ENCODE data around the gene SIRT2. TPM values are rescaled to one million over a fixed set of nuclear protein-coding genes. Genes with fewer than 3 reads are reported as not detected.
A peak's percentile ranks its signal among the peaks of the same experiment; 100 is the strongest.
"Not testable (repeated sequence)": the region's sequence is repeated elsewhere in the genome, so short reads cannot be mapped to it uniquely, and the experiment has no call there.

SIRT2 gene
- total RNA-seq, 4 donors from 2014 or later, result 108 to 154 (median 129) TPM

DNA sequence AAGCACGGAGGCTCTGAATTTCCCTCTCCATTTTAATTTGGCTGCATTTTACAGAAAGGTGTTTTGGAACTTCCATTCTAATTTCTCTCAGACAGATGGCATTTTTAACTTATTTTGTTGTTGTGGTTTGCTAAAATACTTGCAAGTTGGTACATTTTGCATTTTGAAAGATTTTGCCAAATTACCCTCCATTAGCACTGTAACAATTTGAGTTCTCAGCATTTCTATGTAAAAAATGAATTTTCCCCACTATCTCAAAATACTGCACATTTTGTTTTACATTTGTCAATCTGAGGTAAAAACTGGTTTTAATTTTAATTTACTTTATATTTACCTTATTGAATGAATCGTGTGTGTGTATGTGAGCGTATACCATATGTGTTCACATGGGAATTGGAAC lies 42.6 kb downstream of the SIRT2 start:
- Histone ChIP-seq H3K27me3 (no peaks in the 10 kb centered on the region), H3K27ac (peak overlapping the region in 2 of 4 donors; percentile 20 to 50), H3K9me3 (no peaks in the 10 kb centered on the region), H3K4me3 (no peak overlapping the region), H3K4me1 (peaks cover 0 to 11% (median 7%) of the 10 kb centered on the region in 4 donors), H3K36me3 (no peaks in the 10 kb centered on the region)
- DNase-seq (ENCODE audit: low spot score in 2 of 2), result no peak
- TF ChIP-seq EP300 (IDR thresholded peaks at IDR 0.05) (no peak), POLR2A (IDR thresholded peaks at IDR 0.05) (no peak)
- TF ChIP-seq, protein P1, sequence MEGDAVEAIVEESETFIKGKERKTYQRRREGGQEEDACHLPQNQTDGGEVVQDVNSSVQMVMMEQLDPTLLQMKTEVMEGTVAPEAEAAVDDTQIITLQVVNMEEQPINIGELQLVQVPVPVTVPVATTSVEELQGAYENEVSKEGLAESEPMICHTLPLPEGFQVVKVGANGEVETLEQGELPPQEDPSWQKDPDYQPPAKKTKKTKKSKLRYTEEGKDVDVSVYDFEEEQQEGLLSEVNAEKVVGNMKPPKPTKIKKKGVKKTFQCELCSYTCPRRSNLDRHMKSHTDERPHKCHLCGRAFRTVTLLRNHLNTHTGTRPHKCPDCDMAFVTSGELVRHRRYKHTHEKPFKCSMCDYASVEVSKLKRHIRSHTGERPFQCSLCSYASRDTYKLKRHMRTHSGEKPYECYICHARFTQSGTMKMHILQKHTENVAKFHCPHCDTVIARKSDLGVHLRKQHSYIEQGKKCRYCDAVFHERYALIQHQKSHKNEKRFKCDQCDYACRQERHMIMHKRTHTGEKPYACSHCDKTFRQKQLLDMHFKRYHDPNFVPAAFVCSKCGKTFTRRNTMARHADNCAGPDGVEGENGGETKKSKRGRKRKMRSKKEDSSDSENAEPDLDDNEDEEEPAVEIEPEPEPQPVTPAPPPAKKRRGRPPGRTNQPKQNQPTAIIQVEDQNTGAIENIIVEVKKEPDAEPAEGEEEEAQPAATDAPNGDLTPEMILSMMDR (IDR thresholded peaks at IDR 0.05), result no peak
- 72 to 81% methylated on average over 3 of the region's 3 CpGs for WGBS, 2 donors

DNA sequence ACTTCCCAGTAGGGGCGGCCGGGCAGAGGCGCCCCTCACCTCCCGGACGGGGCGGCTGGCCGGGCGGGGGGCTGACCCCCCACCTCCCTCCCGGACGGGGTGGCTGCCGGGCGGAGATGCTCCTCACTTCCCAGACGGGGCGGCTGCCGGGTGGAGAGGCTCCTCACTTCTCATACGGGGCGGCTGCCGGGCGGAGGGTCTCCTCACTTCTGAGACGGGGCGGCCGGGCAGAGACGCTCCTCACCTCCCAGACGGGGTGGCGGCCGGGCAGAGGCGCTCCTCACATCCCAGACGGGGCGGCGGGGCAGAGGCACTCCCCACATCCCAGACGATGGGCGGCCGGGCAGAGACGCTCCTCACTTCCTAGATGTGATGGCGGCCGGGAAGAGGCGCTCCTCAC lies 43.7 kb downstream of the SIRT2 start:
- H3K4me3 ChIP-seq; H3K36me3 ChIP-seq; H3K27me3 ChIP-seq; DNase-seq (ENCODE audit: low spot score in 2 of 2); H3K9me3 ChIP-seq; H3K27ac ChIP-seq: not testable (repeated sequence)
- WGBS, 2 donors, result 94% methylated on average over 18 of the region's 37 CpGs; no CpG with 5 or more reads in 1 of the 2 donors
- H3K4me1 ChIP-seq, result peaks cover 0 to 16% (median 8%) of the 10 kb centered on the region in 4 donors

DNA sequence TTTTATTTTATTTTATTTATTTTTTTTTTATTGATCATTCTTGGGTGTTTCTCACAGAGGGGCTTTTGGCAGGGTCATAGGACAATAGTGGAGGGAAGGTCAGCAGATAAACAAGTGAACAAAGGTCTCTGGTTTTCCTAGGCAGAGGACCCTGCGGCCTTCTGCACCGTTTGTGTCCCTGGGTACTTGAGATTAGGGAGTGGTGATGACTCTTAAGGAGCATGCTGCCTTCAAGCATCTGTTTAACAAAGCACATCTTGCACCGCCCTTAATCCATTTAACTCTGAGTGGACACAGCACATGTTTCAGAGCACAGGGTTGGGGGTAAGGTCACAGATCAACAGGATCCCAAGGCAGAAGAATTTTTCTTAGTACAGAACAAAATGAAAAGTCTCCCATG lies 44.5 kb downstream of the SIRT2 start:
- H3K27ac ChIP-seq; DNase-seq (ENCODE audit: low spot score in 2 of 2); H3K36me3 ChIP-seq; H3K27me3 ChIP-seq; H3K9me3 ChIP-seq; H3K4me3 ChIP-seq: not testable (repeated sequence)
- peaks cover 0 to 16% (median 8%) of the 10 kb centered on the region in 4 donors for H3K4me1 ChIP-seq
- WGBS, 2 donors, result 46 to 51% methylated on average over 3 of the region's 3 CpGs

DNA sequence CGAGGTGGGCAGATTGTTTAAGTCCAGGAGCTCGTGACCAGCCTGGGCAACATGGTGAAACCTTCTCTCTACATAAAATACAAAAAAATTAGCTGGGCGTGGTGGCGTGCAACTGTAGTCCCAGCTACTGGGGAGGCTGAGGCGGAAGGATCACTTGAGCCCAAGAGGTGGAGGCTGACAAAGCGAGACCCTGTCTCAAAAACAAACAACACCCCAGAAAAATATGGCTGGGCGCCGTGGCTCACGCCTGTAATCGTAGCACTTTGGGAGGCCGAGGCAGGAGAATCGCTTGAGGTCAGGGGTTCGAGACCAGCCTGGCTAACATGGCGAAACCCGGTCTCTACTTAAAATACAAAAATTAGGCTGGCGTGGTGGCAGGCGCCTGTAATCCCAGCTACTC lies 46.2 kb downstream of the SIRT2 start:
- H3K4me1 ChIP-seq, result peaks cover 0 to 24% (median 15%) of the 10 kb centered on the region in 4 donors
- H3K36me3 ChIP-seq, result no peaks in the 10 kb centered on the region
- H3K27me3 ChIP-seq, result no peaks in the 10 kb centered on the region
- 84 to 88% methylated on average over 17 of the region's 17 CpGs for WGBS, 2 donors
- H3K9me3 ChIP-seq, result no peaks in the 10 kb centered on the region
- peak overlapping the region in 2 of 4 donors; percentile 98 to 99 for H3K27ac ChIP-seq
- H3K4me3 ChIP-seq, result peak overlapping the region in 2 of 4 donors; percentile 85 to 88
- TF ChIP-seq POLR2A (IDR thresholded peaks at IDR 0.05), result no peak
- TF ChIP-seq EP300 (IDR thresholded peaks at IDR 0.05), result no peak
- TF ChIP-seq, protein P1 (IDR thresholded peaks at IDR 0.05), result no peak
- DNase-seq (ENCODE audit: low spot score in 2 of 2), result no peak

DNA sequence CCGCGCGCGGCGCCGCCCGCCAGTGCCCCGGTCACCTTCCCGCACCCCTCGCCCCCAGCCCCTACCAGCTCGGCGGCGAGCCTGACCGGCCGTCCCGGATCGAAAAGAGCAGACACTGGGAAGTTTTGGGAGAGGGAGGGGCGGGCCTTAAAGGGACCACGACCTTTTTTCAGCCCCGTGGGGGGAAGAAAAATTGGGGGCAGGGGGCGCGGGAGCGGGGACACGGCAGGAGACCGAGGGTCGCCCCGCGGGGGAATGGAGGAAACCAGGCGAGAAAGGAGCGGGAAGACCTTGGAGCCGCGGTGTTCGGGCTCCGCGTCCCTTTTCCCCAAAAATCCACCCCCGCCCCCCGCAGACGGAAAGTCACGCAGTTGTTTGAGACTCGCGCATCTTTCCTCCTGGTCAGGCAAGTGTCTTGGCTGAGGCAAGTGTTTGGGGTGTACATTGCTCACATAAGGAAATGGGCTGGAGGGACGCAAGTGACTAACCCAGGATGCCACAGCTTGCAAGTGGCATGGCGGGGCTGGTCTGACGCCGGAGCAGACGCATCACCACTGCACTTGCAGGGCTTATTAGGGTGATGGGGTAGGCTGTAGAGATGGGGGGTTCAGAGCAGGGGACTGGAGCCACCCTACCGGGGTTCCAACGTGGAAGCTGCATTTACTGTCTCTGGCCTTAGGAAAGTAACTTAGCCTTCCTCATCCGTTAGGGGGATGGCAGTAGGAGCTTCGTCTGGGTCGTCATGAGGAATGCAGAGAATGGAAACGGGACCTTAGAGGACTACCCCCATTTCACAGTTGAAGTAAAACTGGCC lies 47.0 kb downstream of the SIRT2 start:
- Histone ChIP-seq H3K4me1 (peaks cover 0 to 32% (median 20%) of the 10 kb centered on the region in 4 donors), H3K27ac (peak overlapping the region; percentile 97 to 99 (median 98)), H3K4me3 (peak overlapping the region; percentile 69 to 91 (median 86)), H3K36me3 (peaks cover 0 to 4% (median 0%) of the 10 kb centered on the region in 3 donors), H3K9me3 (no peaks in the 10 kb centered on the region), H3K27me3 (no peaks in the 10 kb centered on the region)
- TF ChIP-seq POLR2A (IDR thresholded peaks at IDR 0.05) (no peak), EP300 (IDR thresholded peaks at IDR 0.05) (peak in 1 of 2 donors; percentile 23)
- peak; percentile 46 to 51 for DNase-seq (ENCODE audit: low spot score in 2 of 2)
- 1% methylated on average over 50 to 51 of the region's 52 CpGs for WGBS, 2 donors

DNA sequence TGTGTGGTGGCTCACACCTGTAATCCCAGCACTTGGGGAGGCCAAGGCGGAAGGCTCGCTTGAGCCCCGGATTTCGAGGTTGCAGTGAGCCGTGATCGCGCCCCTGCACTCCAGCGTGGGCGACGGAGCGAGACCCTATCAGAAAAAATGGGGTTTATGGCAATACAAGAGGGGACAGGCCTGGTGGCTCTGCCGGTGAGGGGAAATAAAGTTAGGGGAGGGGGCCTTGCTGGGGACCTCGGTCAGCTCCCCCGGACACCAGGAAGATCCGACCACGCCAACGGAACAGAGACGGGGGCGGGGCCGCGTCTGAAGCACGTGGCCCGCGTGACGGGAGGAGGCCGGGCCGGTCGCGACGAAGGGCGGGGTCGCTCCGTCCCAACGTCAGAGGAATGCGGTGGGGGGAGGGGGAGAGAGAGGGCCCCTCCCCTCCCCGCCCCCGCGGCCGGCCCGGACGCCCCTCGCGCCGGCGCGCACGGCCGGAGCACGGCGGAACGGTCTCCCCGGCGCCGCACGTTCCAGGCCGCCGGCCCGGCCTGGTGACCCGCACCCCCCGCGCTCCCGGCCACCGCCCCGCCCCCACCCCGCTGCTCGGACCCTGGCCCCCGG lies 47.7 kb downstream of the SIRT2 start:
- Histone ChIP-seq H3K9me3 (no peaks in the 10 kb centered on the region), H3K27me3 (no peaks in the 10 kb centered on the region), H3K36me3 (peaks cover 0 to 11% (median 6%) of the 10 kb centered on the region in 3 donors), H3K27ac (peak overlapping the region; percentile 97 to 99 (median 98)), H3K4me3 (peak overlapping the region; percentile 69 to 91 (median 86)), H3K4me1 (peaks cover 0 to 39% (median 26%) of the 10 kb centered on the region in 4 donors)
- TF ChIP-seq, protein P1 (IDR thresholded peaks at IDR 0.05), result peak in 1 of 5 experiments; percentile 28
- TF ChIP-seq EP300 (IDR thresholded peaks at IDR 0.05), result peak; percentile 92 to 98
- TF ChIP-seq POLR2A (IDR thresholded peaks at IDR 0.05), result peak; percentile 90 to 96
- 0 to 1% methylated on average over 43 to 44 of the region's 67 CpGs for WGBS, 2 donors
- DNase-seq (ENCODE audit: low spot score in 2 of 2), result peak; percentile 93

Measured in tibial nerve (tissue), 4 donors.